Measurements from ENCODE around the gene PLPPR2. TPM values are rescaled to one million over a fixed set of nuclear protein-coding genes. Genes with fewer than 3 reads are reported as not detected.

The PLPPR2 gene
- total RNA-seq, 4 donors from 2014 or later = 18.9 to 32.1 (median 22.5) TPM

- Histone ChIP-seq H3K27me3 (no peaks in the 10 kb centered on the region), H3K9me3 (no peaks in the 10 kb centered on the region), H3K36me3 (peaks cover 9% of the 10 kb centered on the region), H3K4me3 (no peak overlapping the region), H3K27ac (no peak overlapping the region), H3K4me1 (peaks cover 14% of the 10 kb centered on the region)
- TF ChIP-seq CTCF (IDR thresholded peaks at IDR 0.05) (no peak), EP300 (IDR thresholded peaks at IDR 0.05) (no peak), POLR2A (IDR thresholded peaks at IDR 0.05) (no peak), POLR2AphosphoS5 (IDR thresholded peaks at IDR 0.05) (no peak)
- whole genome bisulfite sequencing = 84% methylated on average over 2 of the region's 2 CpGs
- no peak for DNase-seq (ENCODE audit: low spot score in 2 of 2)
Measured at GRCh38 chr19:11370744-11371143, 15.5 kb downstream of the PLPPR2 start.

- Histone ChIP-seq H3K36me3 (no peaks in the 10 kb centered on the region), H3K4me1 (peaks cover 38% of the 10 kb centered on the region), H3K27me3 (no peaks in the 10 kb centered on the region), H3K4me3 (no peak overlapping the region), H3K9me3 (no peaks in the 10 kb centered on the region), H3K27ac (no peak overlapping the region)
- TF ChIP-seq POLR2A (IDR thresholded peaks at IDR 0.05) (no peak), POLR2AphosphoS5 (IDR thresholded peaks at IDR 0.05) (no peak), EP300 (IDR thresholded peaks at IDR 0.05) (no peak), CTCF (IDR thresholded peaks at IDR 0.05) (no peak)
- 53% methylated on average over 10 of the region's 10 CpGs for WGBS
- no peak for DNase-seq (ENCODE audit: low spot score in 2 of 2)
Measured at GRCh38 chr19:11373166-11373884, 18.1 kb downstream of the PLPPR2 start.

GRCh38 chr19:11373885-11374432, 18.7 kb downstream of the PLPPR2 start:
- Histone ChIP-seq H3K36me3 (no peaks in the 10 kb centered on the region), H3K9me3 (no peaks in the 10 kb centered on the region), H3K27me3 (no peaks in the 10 kb centered on the region), H3K4me3 (peak overlapping the region; percentile 66), H3K27ac (peak overlapping the region; percentile 97), H3K4me1 (peaks cover 41% of the 10 kb centered on the region)
- DNase-seq (ENCODE audit: low spot score in 2 of 2) = no peak
- 59% methylated on average over 11 of the region's 11 CpGs for WGBS
- TF ChIP-seq CTCF (IDR thresholded peaks at IDR 0.05) = no peak
- TF ChIP-seq EP300 (IDR thresholded peaks at IDR 0.05) = no peak
- no peak for TF ChIP-seq POLR2AphosphoS5 (IDR thresholded peaks at IDR 0.05)
- TF ChIP-seq POLR2A (IDR thresholded peaks at IDR 0.05) = no peak

GRCh38 chr19:11374433-11375142, 19.4 kb downstream of the PLPPR2 start, which contains the start of gene SWSAP1:
TSS of gene SWSAP1 (plus strand) at chr19:11374666. CDS start at chr19:11374681, 15 bp downstream.
- under 1% methylated on average over 21 of the region's 44 CpGs for WGBS
- Histone ChIP-seq H3K36me3 (no peaks in the 10 kb centered on the region), H3K4me3 (peak within 1 kb of the TSS; percentile 66), H3K9me3 (no peaks in the 10 kb centered on the region), H3K4me1 (peaks cover 41% of the 10 kb centered on the region), H3K27ac (peak within 1 kb of the TSS; percentile 97), H3K27me3 (no peaks in the 10 kb centered on the region)
- TF ChIP-seq EP300 (IDR thresholded peaks at IDR 0.05) (no peak), POLR2A (IDR thresholded peaks at IDR 0.05) (peak in 1 of 2 donors; percentile 23), CTCF (IDR thresholded peaks at IDR 0.05) (no peak), POLR2AphosphoS5 (IDR thresholded peaks at IDR 0.05) (peak in 1 of 3 donors; percentile 75)
- peak; percentile 98 to 99 for DNase-seq (ENCODE audit: low spot score in 2 of 2)

All from suprapubic skin (tissue), 4 donors.